Neutrophil (primary cell): Measurements from ENCODE around the gene SCFD2.
"Not testable (repeated sequence)": the region's sequence is repeated elsewhere in the genome, so short reads cannot be mapped to it uniquely, and the experiment has no call there.

Source experiments
- H3K27ac ChIP-seq: fragments of 200-600 bp; sonication (generic); 2 replicates; pipeline ENCODE4 v1.5.1; 2016; ENCODE audit warnings: mild to moderate bottlenecking, moderate library complexity
- H3K27me3 ChIP-seq: fragments of 200-600 bp; sonication (generic); 2 replicates; pipeline ENCODE4 v1.6.0; 2016; ENCODE audit warnings: mild to moderate bottlenecking
- H3K36me3 ChIP-seq: fragments of 200-600 bp; sonication (generic); 2 replicates; pipeline ENCODE4 v1.5.1; 2017
- H3K4me1 ChIP-seq, 2 experiments: fragments of 200-600 bp in 1 of 2; sonication (generic) in 1 of 2; 1 replicate in 1 of 2; 2 replicates in 1 of 2; pipeline versions ENCODE4 v1.5.1 to v1.6.1; 2013 to 2016; ENCODE audit warnings: low read depth in 1 of 2, low read length in 1 of 2, mild to moderate bottlenecking in 1 of 2, moderate library complexity in 1 of 2; ENCODE audit not compliant: control insufficient read depth in 1 of 2, insufficient read depth in 1 of 2
- H3K4me3 ChIP-seq, 2 experiments: fragments of 200-600 bp in 1 of 2; sonication (generic) in 1 of 2; 1 replicate in 1 of 2; 2 replicates in 1 of 2; pipeline ENCODE4 v1.5.1; 2013 to 2016; ENCODE audit warnings: low read depth in 1 of 2, low read length in 1 of 2, mild to moderate bottlenecking in 1 of 2, moderate library complexity in 1 of 2
- H3K9me3 ChIP-seq: fragments of 200-600 bp; sonication (generic); 2 replicates; pipeline ENCODE4 v1.5.1; 2016
- CTCF ChIP-seq: fragments of 200-600 bp; sonication (generic); IDR thresholded peaks from 2 replicates; pipeline ENCODE4 v1.5.1; 2016; ENCODE audit warnings: antibody characterized with exemption

Gene SCFD2

DNA sequence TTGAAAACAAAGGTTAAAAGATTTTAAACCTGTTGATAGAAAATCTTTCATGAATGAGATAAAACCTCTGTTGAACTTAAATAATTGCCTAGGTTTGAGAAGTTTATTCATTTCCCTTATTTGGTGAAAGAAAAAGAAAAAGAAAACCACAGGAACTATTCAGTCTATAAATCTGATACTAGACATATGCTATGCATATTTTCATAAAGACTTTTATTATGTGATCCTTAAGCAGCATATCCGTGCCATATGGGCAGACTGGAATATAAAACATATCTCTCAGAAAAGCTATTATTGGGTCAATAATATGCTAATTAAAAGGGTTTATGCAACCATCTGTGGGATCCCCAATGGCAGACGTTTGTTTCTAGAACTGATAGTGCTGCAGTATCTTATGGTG lies 325.0 kb downstream of the SCFD2 start:
- no peak for TF ChIP-seq CTCF
- Histone ChIP-seq H3K27ac (no peak overlapping the region), H3K36me3 (no peaks in the 10 kb centered on the region), H3K9me3 (no peaks in the 10 kb centered on the region), H3K27me3 (no peaks in the 10 kb centered on the region), H3K4me3 (no peak overlapping the region), H3K4me1 (peaks cover 0 to 4% of the 10 kb centered on the region in 2 experiments)

DNA sequence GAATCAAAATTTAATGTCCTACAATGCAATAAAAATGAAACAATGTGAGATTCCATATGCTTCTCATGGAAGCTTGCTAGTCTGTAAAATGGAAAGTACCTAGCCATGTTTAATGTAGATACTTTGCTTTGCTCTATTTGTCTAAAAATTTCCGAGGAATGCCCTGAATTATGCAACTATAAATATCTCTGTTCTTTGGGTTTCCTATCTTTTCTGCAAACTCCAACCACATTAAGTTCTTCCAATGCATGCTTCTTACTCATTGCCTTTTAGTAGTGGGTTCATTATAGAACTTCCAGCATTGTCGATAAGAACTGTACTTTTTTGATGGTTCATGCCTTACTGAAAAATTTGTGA lies 325.4 kb downstream of the SCFD2 start:
- no peak for TF ChIP-seq CTCF

GRCh38 chr4:53039741-53040458 lies 326.0 kb downstream of the SCFD2 start:
- no peak for TF ChIP-seq CTCF

More for the DNA sequence above, 325.4 kb downstream of the SCFD2 start:
- no peaks in the 10 kb centered on the region for H3K36me3 ChIP-seq
- peaks cover 0 to 4% of the 10 kb centered on the region in 2 experiments for H3K4me1 ChIP-seq
- no peak overlapping the region for H3K27ac ChIP-seq
- H3K9me3 ChIP-seq: no peaks in the 10 kb centered on the region
- no peak overlapping the region for H3K4me3 ChIP-seq
- no peaks in the 10 kb centered on the region for H3K27me3 ChIP-seq

GRCh38 chr4:53037892-53038291 lies 328.0 kb downstream of the SCFD2 start:
- H3K4me1 ChIP-seq: peaks cover 0 to 4% of the 10 kb centered on the region in 2 experiments
- H3K27me3 ChIP-seq: no peaks in the 10 kb centered on the region
- H3K36me3 ChIP-seq: no peaks in the 10 kb centered on the region
- H3K9me3 ChIP-seq: no peaks in the 10 kb centered on the region
- no peak for TF ChIP-seq CTCF
- H3K27ac ChIP-seq: no peak overlapping the region
- H3K4me3 ChIP-seq: no peak overlapping the region

More at GRCh38 chr4:53039741-53040458, 326.0 kb downstream of the SCFD2 start:
- H3K27ac ChIP-seq: no peak overlapping the region
- peaks cover 0 to 4% of the 10 kb centered on the region in 2 experiments for H3K4me1 ChIP-seq
- H3K4me3 ChIP-seq: no peak overlapping the region
- H3K36me3 ChIP-seq: no peaks in the 10 kb centered on the region
- no peaks in the 10 kb centered on the region for H3K27me3 ChIP-seq
- no peaks in the 10 kb centered on the region for H3K9me3 ChIP-seq

DNA sequence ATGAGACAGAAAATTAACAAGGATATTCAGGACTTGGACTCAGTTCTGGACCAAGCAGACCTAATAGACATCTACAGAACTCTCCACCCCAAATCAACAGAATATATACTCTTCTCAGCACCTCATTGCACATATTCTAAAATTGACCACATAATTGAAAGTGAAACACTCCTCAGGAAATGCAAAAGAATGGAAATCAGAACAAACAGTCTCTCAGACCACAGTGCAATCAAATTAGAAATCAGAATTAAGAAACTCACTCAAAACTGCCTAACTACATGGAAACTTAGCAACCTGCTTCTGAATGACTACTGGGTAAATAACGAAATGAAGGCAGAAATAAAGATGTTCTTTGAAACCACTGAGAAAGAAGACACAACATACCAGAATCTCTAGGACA lies 333.0 kb downstream of the SCFD2 start:
- not testable (repeated sequence) for H3K27ac ChIP-seq, H3K4me1 ChIP-seq, H3K27me3 ChIP-seq, H3K36me3 ChIP-seq, H3K9me3 ChIP-seq, H3K4me3 ChIP-seq

- TF ChIP-seq CTCF: no peak
- no peaks in the 10 kb centered on the region for H3K36me3 ChIP-seq
- no peaks in the 10 kb centered on the region for H3K27me3 ChIP-seq
- no peaks in the 10 kb centered on the region for H3K4me1 ChIP-seq
- no peaks in the 10 kb centered on the region for H3K9me3 ChIP-seq
- no peak overlapping the region for H3K4me3 ChIP-seq
- no peak overlapping the region for H3K27ac ChIP-seq
These were observed 339.6 kb downstream of the SCFD2 start for GRCh38 chr4:53026233-53026632.
